HG02938 (cell line): ENCODE data around the gene SCARB1.

ENCODE experiments used
- ATAC-seq: cut with Tn5 transposase; IDR thresholded peaks from one replicate; pipeline ENCODE4 v1.9.1; 2021; ENCODE audit warnings: mild to moderate bottlenecking, moderate library complexity; ENCODE audit not compliant: unreplicated experiment

Gene SCARB1

GRCh38 chr12:124779161-124780141, 84.2 kb downstream of the SCARB1 start:
- ATAC-seq = no peak

- no peak for ATAC-seq
Observed at GRCh38 chr12:124778411-124778810, 85.3 kb downstream of the SCARB1 start.

- ATAC-seq = no peak
Observed at GRCh38 chr12:124777399-124778372, 86.0 kb downstream of the SCARB1 start.

- no peak for ATAC-seq
Observed at GRCh38 chr12:124776125-124776513, 87.5 kb downstream of the SCARB1 start.

- ATAC-seq = peak; percentile 77
Observed at GRCh38 chr12:124774462-124775167, 89.0 kb downstream of the SCARB1 start.

- ATAC-seq = peak; percentile 31
Observed at GRCh38 chr12:124774054-124774461, 89.6 kb downstream of the SCARB1 start.

GRCh38 chr12:124772289-124773170, 91.1 kb downstream of the SCARB1 start:
- no peak for ATAC-seq

GRCh38 chr12:124771462-124772288, 92.0 kb downstream of the SCARB1 start:
- ATAC-seq = no peak

- ATAC-seq = no peak
Observed at GRCh38 chr12:124770728-124771127, 92.9 kb downstream of the SCARB1 start.

GRCh38 chr12:124769881-124770512, 93.7 kb downstream of the SCARB1 start:
- ATAC-seq = no peak

- no peak for ATAC-seq
Observed at GRCh38 chr12:124769163-124769530, 94.5 kb downstream of the SCARB1 start.

GRCh38 chr12:124768452-124769162, 95.1 kb downstream of the SCARB1 start:
- no peak for ATAC-seq

GRCh38 chr12:124767066-124767821, 96.4 kb downstream of the SCARB1 start:
- ATAC-seq = peak; percentile 81

GRCh38 chr12:124766727-124767065, 97.0 kb downstream of the SCARB1 start:
- ATAC-seq = no peak

- no peak for ATAC-seq
Observed at GRCh38 chr12:124765581-124766489, 97.8 kb downstream of the SCARB1 start.

- no peak for ATAC-seq
Observed at GRCh38 chr12:124764870-124765580, 98.6 kb downstream of the SCARB1 start.
